PC-9 (cell line): ENCODE results near the gene CHEK2.

Source experiments
- CTCF ChIP-seq: fragments of 200-600 bp; sonication (generic); conservative IDR thresholded peaks from 2 replicates; pipeline ENCODE4 v1.6.1; 2017; ENCODE audit warnings: mixed run types, antibody characterized with exemption, mild to moderate bottlenecking, moderate library complexity
- EZH2 ChIP-seq: fragments of 200-600 bp; sonication (generic); IDR thresholded peaks from 2 replicates; pipeline ENCODE4 v1.8.0; 2017; ENCODE audit warnings: antibody characterized with exemption, low read depth

DNA sequence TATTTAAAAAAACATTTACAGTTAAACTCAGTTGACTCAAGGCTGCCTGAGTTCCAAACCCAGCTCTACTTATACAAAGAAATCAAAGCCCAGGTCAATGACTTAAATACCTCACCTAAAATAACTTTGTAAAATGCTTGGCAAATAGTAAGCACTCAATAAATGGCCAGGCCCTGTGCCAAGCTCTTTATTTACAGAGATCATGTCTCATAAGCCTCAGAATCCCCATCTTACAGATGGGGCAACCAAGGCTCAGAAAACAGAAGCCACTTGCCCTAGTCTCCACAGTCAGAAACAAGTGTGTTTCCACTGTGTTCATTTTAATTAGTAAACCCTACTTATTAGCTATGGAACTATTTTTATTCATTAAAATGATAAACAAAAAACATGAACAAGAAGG lies 31.5 kb downstream of the CHEK2 start:
- TF ChIP-seq CTCF (no peak), EZH2 (no peak)
